GM12878 (cell line): ENCODE results near the gene COL4A2. TPM values are rescaled to one million over a fixed set of nuclear protein-coding genes. Genes with fewer than 3 reads are reported as not detected.

ENCODE experiments used
- ATAC-seq: fragments of 200-7000 bp; cut with Tn5 transposase; 3 replicates; pipeline ENCODE4 v1.9.1; 2020; ENCODE audit warnings: mild to moderate bottlenecking, moderate library complexity
- BruUV-seq: library from RNA; stranded (reverse); fragments of 400-500 nt; replicated peaks from 2 replicates; lab custom pipeline; 2021; lab: Mats Ljungman, UMichigan
- CTCF ChIA-PET: fragments of 300-600 bp; sonication (Branson Sonifier 250); formaldehyde crosslinking; extraction: SDS; loops from one replicate; lab custom pipeline; 2021; ENCODE audit warnings: inconsistent platforms; lab: Yijun Ruan, JAX
- POLR2A ChIA-PET: fragments of 350-600 bp; formaldehyde crosslinking; extraction: SDS; loops from one replicate; lab custom pipeline; 2021; ENCODE audit warnings: inconsistent platforms; lab: Charles Lee
- RAD21 ChIA-PET: fragments of 300-600 bp; sonication (Branson Sonifier 250); formaldehyde crosslinking; loops from one replicate; lab custom pipeline; 2023; ENCODE audit warnings: antibody characterized with exemption; ENCODE audit not compliant: unreplicated experiment; lab: Charles Lee
- SMC1A ChIA-PET: fragments of 300-600 bp; sonication (Branson Sonifier 250); formaldehyde crosslinking; loops from one replicate; lab custom pipeline; 2023; ENCODE audit not compliant: unreplicated experiment, uncharacterized antibody; lab: Charles Lee
- DNase-seq: peaks from one replicate; pipeline ENCODE4 v3.0.0-alpha.2; 2011; ENCODE audit warnings: low read depth, low spot score
- FAIRE-seq: peaks from 3 replicates; lab custom pipeline; 2011; peaks lifted over from hg19 to GRCh38; lab: Jason Lieb, UNC
- H2AFZ ChIP-seq: 2 replicates; pipeline ENCODE4 v1.6.0; 2011; ENCODE audit warnings: low read depth, low read length, control low read depth; ENCODE audit not compliant: control insufficient read depth
- H3K27ac ChIP-seq: 2 replicates; pipeline ENCODE4 v1.5.1; 2011; ENCODE audit warnings: control low read depth; ENCODE audit not compliant: control insufficient read depth, insufficient read depth
- H3K27me3 ChIP-seq, 2 experiments: replicated peaks in 1 of 2; 2 replicates each; pipeline versions ENCODE4 v1.6.0 to v1.6.1; 2011; ENCODE audit warnings: low read length in 1 of 2; ENCODE audit not compliant: control insufficient read depth in 2 of 2, insufficient read depth in 2 of 2
- H3K36me3 ChIP-seq, 2 experiments: 2 replicates each; pipeline ENCODE4 v1.5.1; 2011; ENCODE audit warnings: low read length in 1 of 2; ENCODE audit not compliant: control insufficient read depth in 2 of 2, insufficient read depth in 2 of 2
- H3K4me1 ChIP-seq: 2 replicates; pipeline ENCODE4 v1.6.1; 2011; ENCODE audit warnings: mild to moderate bottlenecking, low read length, moderate library complexity, mixed read lengths; ENCODE audit not compliant: control insufficient read depth, insufficient read depth
- H3K4me2 ChIP-seq: 2 replicates; pipeline ENCODE4 v1.6.0; 2011; ENCODE audit warnings: control low read depth; ENCODE audit not compliant: control insufficient read depth, insufficient read depth
- H3K4me3 ChIP-seq: fragments of 200-600 bp; sonication (generic); 2 replicates; pipeline ENCODE4 v1.5.1; 2016
- H3K79me2 ChIP-seq: 2 replicates; pipeline ENCODE4 v1.6.0; 2011; ENCODE audit warnings: low read length; ENCODE audit not compliant: control insufficient read depth, insufficient read depth
- H3K9ac ChIP-seq: 2 replicates; pipeline ENCODE4 v1.8.0; 2011; ENCODE audit warnings: low read length, control low read depth, mixed read lengths; ENCODE audit not compliant: control insufficient read depth, insufficient read depth
- H3K9me3 ChIP-seq: replicated peaks from 3 replicates; pipeline ENCODE4 v1.5.1; 2011; ENCODE audit warnings: mild to moderate bottlenecking, low read length; ENCODE audit not compliant: control insufficient read depth, insufficient read depth
- H4K20me1 ChIP-seq: 2 replicates; pipeline ENCODE4 v1.6.0; 2011; ENCODE audit not compliant: control insufficient read depth, insufficient read depth
- NR2C1 ChIP-seq: fragments of 450-650 bp; IDR thresholded peaks from 2 replicates; pipeline ENCODE4 v1.6.1; 2017; ENCODE audit warnings: antibody characterized with exemption, mild to moderate bottlenecking, moderate library complexity
- RUNX3 ChIP-seq: IDR thresholded peaks from 2 replicates; pipeline ENCODE4 v1.6.1; 2012; ENCODE audit warnings: low read length, inconsistent platforms
- WGBS: methylation state at CpG from one replicate; pipeline ENCODE4 v1.1.6; 2016; ENCODE audit warnings: low lambda C conversion rate; ENCODE audit not compliant: insufficient replicate concordance, insufficient coverage; ENCODE audit errors: missing lambda C conversion rate; 5-methylcytosine and 5-hydroxymethylcytosine counted together
- in situ Hi-C: fragments of 300-500 bp; cut with MboI; formaldehyde crosslinking; loops from 9 replicates; pipeline ENCODE4 v1.14.3; 2018; ENCODE audit warnings: mixed read lengths
- intact Hi-C: fragments of 100-400 bp; cut with micrococcal nuclease; formaldehyde crosslinking; loops from one replicate; pipeline ENCODE4 v1.14.2; 2022; ENCODE audit not compliant: unreplicated experiment
- polyA plus RNA-seq, 11 experiments: library from polyadenylated mRNA; depleted of rRNA in 4 of 11; unstranded in 6 of 11; stranded (reverse) in 5 of 11; fragments of >200 nt; fragmentation: Nextera tagmentation in 4 of 11; fragmentation: Illumina TruSeq in 1 of 11; extraction: Ambion mirVana in 4 of 11; extraction: Trizol in 1 of 11; gene quantifications; 1 replicate in 1 of 11; 2 replicates in 10 of 11; pipeline versions ENCODE4 v1.2.1 to v1.2.3, GENCODE V29; 2011 to 2016; ENCODE audit warnings: inconsistent platforms in 2 of 11, missing spikeins in 2 of 11, low read depth in 1 of 11
- total RNA-seq, 4 experiments: library from RNA; depleted of rRNA in 3 of 4; stranded (reverse); fragments of >200 nt in 3 of 4; fragmentation: Illumina TruSeq in 1 of 4; extraction: Trizol in 1 of 4; gene quantifications; 2 replicates each; pipeline versions ENCODE4 v1.2.1 to v1.2.3, GENCODE V29; 2013 to 2021

COL4A2 gene
- total and polyA plus RNA-seq, 10 of the 15 experiments (the other 5 are each of a cell fraction or from before 2014, with no cell fraction given): 0.16 to 1.6 (median 0.62) TPM; not detected in 3

- ChIA-PET SMC1A (interaction anchor here (1.4 to 5.9 kb wide), 5 partner anchors 11 to 70 kb away, joined by 4 to 38 read pairs (median 10); partner anchors contain the start of gene RAB20), RAD21 (interaction anchor here (1.6 to 3.2 kb wide), 3 partner anchors 9 to 69 kb away, joined by 4 to 28 read pairs (median 10); no protein-coding TSS in a partner anchor), CTCF (interaction anchor here (1.2 to 3.7 kb wide), 10 partner anchors 8 to 301 kb away, joined by 3 to 55 read pairs (median 5); no protein-coding TSS in a partner anchor), POLR2A (no interaction called here)
- Histone ChIP-seq H3K9me3 (no peaks in the 10 kb centered on the region), H4K20me1 (no peaks in the 10 kb centered on the region), H3K27ac (no peak overlapping the region), H3K4me1 (peaks cover 18% of the 10 kb centered on the region), H2AFZ (no peak overlapping the region), H3K36me3 (peaks cover 2 to 5% of the 10 kb centered on the region in 2 experiments; a peak in 2 of 4 replicates), H3K9ac (no peak overlapping the region), H3K4me3 (no peak overlapping the region), H3K4me2 (no peak overlapping the region), H3K27me3 (no peaks in the 10 kb centered on the region), H3K79me2 (no peaks in the 10 kb centered on the region)
- intact Hi-C loops: loop anchor here (1.0 to 5.0 kb wide), 2 partner anchors 52 to 68 kb away; no protein-coding TSS in a partner anchor
- BruUV-seq: no TSS peak
- DNase-seq (no peak), ATAC-seq (no peak), FAIRE-seq (no peak)
- in situ Hi-C loops: no loop called here
- WGBS: 59% methylated on average over 21 of the region's 21 CpGs
- TF ChIP-seq RUNX3 (peak; percentile 31; the same call in 1 of the 2 replicates), NR2C1 (no peak)
These were observed 217.6 kb downstream of the COL4A2 start for GRCh38 chr13:110524541-110525257.
